K562 (cell line): ENCODE data around the gene ALG14. TPM values are rescaled to one million over a fixed set of nuclear protein-coding genes. Genes with fewer than 3 reads are reported as not detected.
A peak's percentile ranks its signal among the peaks of the same experiment; 100 is the strongest.

ENCODE experiments used
- ARNT ChIP-seq, 2 experiments: fragments of 450-650 bp; IDR thresholded peaks; 2 replicates each; pipeline ENCODE4 v1.6.1; 2016; ENCODE audit warnings: mild to moderate bottlenecking in 1 of 2
- BRCA1 ChIP-seq, 2 experiments: fragments of 450-650 bp in 1 of 2; sonication (generic) in 1 of 2; formaldehyde crosslinking in 1 of 2; IDR thresholded peaks; 2 replicates each; pipeline versions ENCODE4 v1.5.0 to v1.6.1; 2017 to 2020; ENCODE audit warnings: mild to moderate bottlenecking in 1 of 2, missing genetic modification reagents in 1 of 2
- CXXC5 ChIP-seq: fragments of 250-450 bp; sonication (Bioruptor Pico); IDR thresholded peaks from 2 replicates; pipeline ENCODE4 v1.8.0; 2022; ENCODE audit warnings: inconsistent platforms, mild to moderate bottlenecking, moderate library complexity
- FOS ChIP-seq: IDR thresholded peaks from 3 replicates; pipeline ENCODE4 v1.6.1; 2011; ENCODE audit not compliant: insufficient read length; ENCODE audit errors: extremely low read depth
- GABPA ChIP-seq: fragments of 200-800 bp; sonication (Bioruptor generic); conservative IDR thresholded peaks from 2 replicates; pipeline ENCODE4 v1.6.1; 2016; ENCODE audit warnings: low read depth, missing genetic modification characterization, missing compliant biosample characterization
- GABPB2 ChIP-seq: fragments of 250-450 bp; sonication (Bioruptor Pico); conservative IDR thresholded peaks from 2 replicates; pipeline ENCODE4 v1.5.1; 2021; ENCODE audit warnings: mild to moderate bottlenecking
- MTA1 ChIP-seq: fragments of 450-650 bp; IDR thresholded peaks from 2 replicates; pipeline ENCODE4 v1.6.1; 2017; ENCODE audit warnings: borderline replicate concordance
- MXI1 ChIP-seq: IDR thresholded peaks from 2 replicates; pipeline ENCODE4 v1.6.1; 2011; ENCODE audit warnings: low read depth, mild to moderate bottlenecking, improper control_type of control experiment, low read length
- NRF1 ChIP-seq, 2 experiments: fragments of 450-650 bp; IDR thresholded peaks in 1 of 2; conservative IDR thresholded peaks in 1 of 2; 2 replicates each; pipeline ENCODE4 v1.6.1; 2014; ENCODE audit warnings: mild to moderate bottlenecking in 2 of 2
- PHF20 ChIP-seq: fragments of 450-650 bp; IDR thresholded peaks from 2 replicates; pipeline ENCODE4 v1.6.1; 2018; ENCODE audit not compliant: partially characterized antibody
- PHF8 ChIP-seq: fragments of 200-600 bp; sonication (generic); IDR thresholded peaks from 2 replicates; pipeline ENCODE4 v1.6.1; 2012; ENCODE audit warnings: mixed run types, mild to moderate bottlenecking, inconsistent platforms, low read length, moderate library complexity, borderline replicate concordance
- PTBP1 ChIP-seq: fragments of 200-400 bp; formaldehyde crosslinking; IDR thresholded peaks from 2 replicates; pipeline ENCODE4 v1.6.1; 2017; ENCODE audit warnings: low read depth, low read length
- TEAD1 ChIP-seq, 2 experiments: fragments of 450-650 bp in 1 of 2; sonication (generic) in 1 of 2; formaldehyde crosslinking; IDR thresholded peaks; 2 replicates each; pipeline versions ENCODE4 v1.4.0 to v1.8.0; 2020 to 2022; ENCODE audit warnings: mild to moderate bottlenecking in 2 of 2, missing genetic modification reagents in 1 of 2
- ZNF609 ChIP-seq: sonication (generic); formaldehyde crosslinking; IDR thresholded peaks from 2 replicates; pipeline ENCODE4 v1.8.1; 2023; ENCODE audit warnings: missing genetic modification reagents, mild to moderate bottlenecking, borderline replicate concordance
- polyA plus RNA-seq, 8 experiments: library from polyadenylated mRNA; depleted of rRNA in 4 of 8; stranded (reverse) in 5 of 8; unstranded in 3 of 8; fragments of >200 nt; fragmentation: Nextera tagmentation in 2 of 8; fragmentation: Illumina TruSeq in 1 of 8; extraction: Ambion mirVana in 2 of 8; extraction: Trizol in 1 of 8; gene quantifications; 2 replicates each; pipeline versions ENCODE4 v1.2.1 to v1.2.3, GENCODE V29; 2011 to 2014; ENCODE audit warnings: inconsistent platforms in 1 of 8, missing spikeins in 1 of 8
- total RNA-seq, 7 experiments: library from RNA; depleted of rRNA in 6 of 7; stranded (reverse); fragments of >200 nt in 6 of 7; fragmentation: Illumina TruSeq in 2 of 7; extraction: Trizol in 2 of 7; gene quantifications; 2 replicates each; pipeline versions ENCODE4 v1.2.1 to v1.2.3, GENCODE V29; 2011 to 2021; ENCODE audit warnings: low replicate concordance in 1 of 7
- TF ChIP-seq, protein P1 (sequence below): fragments of 250-450 bp; sonication (Bioruptor Pico); IDR thresholded peaks from 2 replicates; pipeline ENCODE4 v1.4.0; 2020

Gene ALG14
- total and polyA plus RNA-seq, 9 of the 15 experiments (the other 6 are each of a cell fraction or from before 2014, with no cell fraction given): 2.8 to 16.2 (median 4.9) TPM

DNA sequence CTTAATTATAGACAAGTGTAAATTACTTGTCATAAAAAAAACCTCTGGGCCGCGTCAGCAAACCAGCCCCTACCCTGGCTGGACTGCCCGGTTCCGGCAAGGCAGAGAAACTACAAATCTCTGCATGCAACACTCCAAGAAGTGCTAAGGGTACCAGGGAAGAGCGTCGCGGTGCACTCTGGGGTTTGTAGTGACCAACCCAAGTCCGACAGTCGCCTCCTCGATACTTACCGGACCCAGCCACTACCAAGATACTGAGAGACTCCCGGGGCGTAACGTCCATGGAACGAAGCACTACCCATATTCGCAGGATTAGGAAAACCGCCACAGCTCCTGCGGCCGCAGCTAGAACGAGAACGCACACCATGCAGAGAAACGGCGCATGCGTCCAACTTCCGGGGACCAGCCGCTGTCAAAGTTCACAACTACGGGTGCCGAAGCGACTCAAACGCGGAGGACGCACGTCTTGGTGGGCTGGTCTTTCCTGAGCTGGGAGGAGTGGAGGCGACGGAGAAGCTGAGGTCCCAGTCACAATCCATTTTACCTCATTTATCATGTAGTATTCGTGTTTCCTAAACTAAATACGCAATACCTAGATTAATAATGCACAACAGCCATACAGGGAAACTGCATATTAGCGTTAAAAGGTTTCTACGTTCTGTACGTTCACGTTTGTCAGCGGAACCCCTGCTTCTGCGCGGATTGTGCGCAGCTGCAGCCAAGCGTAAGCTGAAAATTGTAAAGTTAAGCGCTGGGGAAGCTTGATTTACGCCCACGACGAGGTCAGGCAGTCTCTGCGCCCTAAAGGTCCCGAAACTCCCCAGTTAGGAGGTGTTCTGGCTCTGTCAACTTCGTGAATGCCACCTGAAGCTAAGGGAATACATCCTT lies at the start of gene ALG14 (continued):
- TF ChIP-seq PTBP1 (no peak), PHF8 (peak; percentile 76; the same call in 1 of the 2 replicates), PHF20 (peak; percentile 89), MXI1 (0 out of 2 replicates have a peak, but pooled peaks have one; percentile 32), FOS (no peak), GABPB2 (no peak), MTA1 (0 out of 2 replicates have a peak, but pooled peaks have one; percentile 38), GABPA (tag) (peak; percentile 87), CXXC5 (peak; percentile 93), ARNT (IDR thresholded peaks at IDR 0.05) (peak; percentile 50 to 58; a peak in 2 of 4 replicates), ZNF609 (CRISPR knock-in tag) (no peak), TEAD1 (CRISPR knock-in tag; IDR thresholded peaks at IDR 0.05) (0 out of 4 replicates have a peak, but pooled peaks of 1 of the 2 experiments have one; percentile 57), BRCA1 (IDR thresholded peaks at IDR 0.05) (no peak), BRCA1 (CRISPR knock-in tag; IDR thresholded peaks at IDR 0.05) (no peak), NRF1 (conservative IDR thresholded peaks at IDR 0.05 in 1 of 2, IDR thresholded peaks at IDR 0.05 in 1 of 2) (peak; percentile 89 to 91)
- TF ChIP-seq, protein P1, sequence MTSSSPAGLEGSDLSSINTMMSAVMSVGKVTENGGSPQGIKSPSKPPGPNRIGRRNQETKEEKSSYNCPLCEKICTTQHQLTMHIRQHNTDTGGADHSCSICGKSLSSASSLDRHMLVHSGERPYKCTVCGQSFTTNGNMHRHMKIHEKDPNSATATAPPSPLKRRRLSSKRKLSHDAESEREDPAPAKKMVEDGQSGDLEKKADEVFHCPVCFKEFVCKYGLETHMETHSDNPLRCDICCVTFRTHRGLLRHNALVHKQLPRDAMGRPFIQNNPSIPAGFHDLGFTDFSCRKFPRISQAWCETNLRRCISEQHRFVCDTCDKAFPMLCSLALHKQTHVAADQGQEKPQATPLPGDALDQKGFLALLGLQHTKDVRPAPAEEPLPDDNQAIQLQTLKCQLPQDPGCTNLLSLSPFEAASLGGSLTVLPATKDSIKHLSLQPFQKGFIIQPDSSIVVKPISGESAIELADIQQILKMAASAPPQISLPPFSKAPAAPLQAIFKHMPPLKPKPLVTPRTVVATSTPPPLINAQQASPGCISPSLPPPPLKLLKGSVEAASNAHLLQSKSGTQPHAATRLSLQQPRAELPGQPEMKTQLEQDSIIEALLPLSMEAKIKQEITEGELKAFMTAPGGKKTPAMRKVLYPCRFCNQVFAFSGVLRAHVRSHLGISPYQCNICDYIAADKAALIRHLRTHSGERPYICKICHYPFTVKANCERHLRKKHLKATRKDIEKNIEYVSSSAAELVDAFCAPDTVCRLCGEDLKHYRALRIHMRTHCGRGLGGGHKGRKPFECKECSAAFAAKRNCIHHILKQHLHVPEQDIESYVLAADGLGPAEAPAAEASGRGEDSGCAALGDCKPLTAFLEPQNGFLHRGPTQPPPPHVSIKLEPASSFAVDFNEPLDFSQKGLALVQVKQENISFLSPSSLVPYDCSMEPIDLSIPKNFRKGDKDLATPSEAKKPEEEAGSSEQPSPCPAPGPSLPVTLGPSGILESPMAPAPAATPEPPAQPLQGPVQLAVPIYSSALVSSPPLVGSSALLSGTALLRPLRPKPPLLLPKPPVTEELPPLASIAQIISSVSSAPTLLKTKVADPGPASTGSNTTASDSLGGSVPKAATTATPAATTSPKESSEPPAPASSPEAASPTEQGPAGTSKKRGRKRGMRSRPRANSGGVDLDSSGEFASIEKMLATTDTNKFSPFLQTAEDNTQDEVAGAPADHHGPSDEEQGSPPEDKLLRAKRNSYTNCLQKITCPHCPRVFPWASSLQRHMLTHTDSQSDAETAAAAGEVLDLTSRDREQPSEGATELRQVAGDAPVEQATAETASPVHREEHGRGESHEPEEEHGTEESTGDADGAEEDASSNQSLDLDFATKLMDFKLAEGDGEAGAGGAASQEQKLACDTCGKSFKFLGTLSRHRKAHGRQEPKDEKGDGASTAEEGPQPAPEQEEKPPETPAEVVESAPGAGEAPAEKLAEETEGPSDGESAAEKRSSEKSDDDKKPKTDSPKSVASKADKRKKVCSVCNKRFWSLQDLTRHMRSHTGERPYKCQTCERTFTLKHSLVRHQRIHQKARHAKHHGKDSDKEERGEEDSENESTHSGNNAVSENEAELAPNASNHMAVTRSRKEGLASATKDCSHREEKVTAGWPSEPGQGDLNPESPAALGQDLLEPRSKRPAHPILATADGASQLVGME (CRISPR knock-in tag): 0 out of 2 replicates have a peak, but pooled peaks have one; percentile 58
